H1 (cell line): ENCODE data around the gene RNU1-4.
"Not testable (repeated sequence)": the region's sequence is repeated elsewhere in the genome, so short reads cannot be mapped to it uniquely, and the experiment has no call there.

Source experiments
- POLR2A ChIP-seq, 2 experiments: IDR thresholded peaks; 1 replicate in 1 of 2; 2 replicates in 1 of 2; pipeline ENCODE4 v1.6.1; 2011; ENCODE audit warnings: low read depth in 2 of 2, low read length in 2 of 2, mild to moderate bottlenecking in 2 of 2; ENCODE audit errors: control extremely low read depth in 1 of 2
- TF ChIP-seq, protein P1 (sequence below), 3 experiments: IDR thresholded peaks; 1 replicate in 2 of 3; 2 replicates in 1 of 3; pipeline versions ENCODE4 v1.5.1 to v1.6.1; 2011; ENCODE audit warnings: low read length in 3 of 3, mild to moderate bottlenecking in 3 of 3, inconsistent platforms in 2 of 3, low read depth in 1 of 3, moderate library complexity in 1 of 3; ENCODE audit not compliant: insufficient read depth in 1 of 3; ENCODE audit errors: control extremely low read depth in 1 of 3

GRCh38 chr1:16765731-16766605 is 25.7 kb downstream of the RNU1-4 start:
- not testable (repeated sequence) for TF ChIP-seq POLR2A (IDR thresholded peaks at IDR 0.05; ENCODE audit: control extremely low read depth in 1 of 2, low read depth in 2 of 2, low read length in 2 of 2)
- TF ChIP-seq, protein P1, sequence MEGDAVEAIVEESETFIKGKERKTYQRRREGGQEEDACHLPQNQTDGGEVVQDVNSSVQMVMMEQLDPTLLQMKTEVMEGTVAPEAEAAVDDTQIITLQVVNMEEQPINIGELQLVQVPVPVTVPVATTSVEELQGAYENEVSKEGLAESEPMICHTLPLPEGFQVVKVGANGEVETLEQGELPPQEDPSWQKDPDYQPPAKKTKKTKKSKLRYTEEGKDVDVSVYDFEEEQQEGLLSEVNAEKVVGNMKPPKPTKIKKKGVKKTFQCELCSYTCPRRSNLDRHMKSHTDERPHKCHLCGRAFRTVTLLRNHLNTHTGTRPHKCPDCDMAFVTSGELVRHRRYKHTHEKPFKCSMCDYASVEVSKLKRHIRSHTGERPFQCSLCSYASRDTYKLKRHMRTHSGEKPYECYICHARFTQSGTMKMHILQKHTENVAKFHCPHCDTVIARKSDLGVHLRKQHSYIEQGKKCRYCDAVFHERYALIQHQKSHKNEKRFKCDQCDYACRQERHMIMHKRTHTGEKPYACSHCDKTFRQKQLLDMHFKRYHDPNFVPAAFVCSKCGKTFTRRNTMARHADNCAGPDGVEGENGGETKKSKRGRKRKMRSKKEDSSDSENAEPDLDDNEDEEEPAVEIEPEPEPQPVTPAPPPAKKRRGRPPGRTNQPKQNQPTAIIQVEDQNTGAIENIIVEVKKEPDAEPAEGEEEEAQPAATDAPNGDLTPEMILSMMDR (IDR thresholded peaks at IDR 0.05; ENCODE audit: control extremely low read depth in 1 of 3, insufficient read depth in 1 of 3, low read depth in 1 of 3, low read length in 3 of 3): not testable (repeated sequence)
